Measurements from ENCODE around the gene PPM1H. TPM values are rescaled to one million over a fixed set of nuclear protein-coding genes. Genes with fewer than 3 reads are reported as not detected.

PPM1H gene
- total RNA-seq, 1 donor from 2014 or later = 0.85 TPM

DNA sequence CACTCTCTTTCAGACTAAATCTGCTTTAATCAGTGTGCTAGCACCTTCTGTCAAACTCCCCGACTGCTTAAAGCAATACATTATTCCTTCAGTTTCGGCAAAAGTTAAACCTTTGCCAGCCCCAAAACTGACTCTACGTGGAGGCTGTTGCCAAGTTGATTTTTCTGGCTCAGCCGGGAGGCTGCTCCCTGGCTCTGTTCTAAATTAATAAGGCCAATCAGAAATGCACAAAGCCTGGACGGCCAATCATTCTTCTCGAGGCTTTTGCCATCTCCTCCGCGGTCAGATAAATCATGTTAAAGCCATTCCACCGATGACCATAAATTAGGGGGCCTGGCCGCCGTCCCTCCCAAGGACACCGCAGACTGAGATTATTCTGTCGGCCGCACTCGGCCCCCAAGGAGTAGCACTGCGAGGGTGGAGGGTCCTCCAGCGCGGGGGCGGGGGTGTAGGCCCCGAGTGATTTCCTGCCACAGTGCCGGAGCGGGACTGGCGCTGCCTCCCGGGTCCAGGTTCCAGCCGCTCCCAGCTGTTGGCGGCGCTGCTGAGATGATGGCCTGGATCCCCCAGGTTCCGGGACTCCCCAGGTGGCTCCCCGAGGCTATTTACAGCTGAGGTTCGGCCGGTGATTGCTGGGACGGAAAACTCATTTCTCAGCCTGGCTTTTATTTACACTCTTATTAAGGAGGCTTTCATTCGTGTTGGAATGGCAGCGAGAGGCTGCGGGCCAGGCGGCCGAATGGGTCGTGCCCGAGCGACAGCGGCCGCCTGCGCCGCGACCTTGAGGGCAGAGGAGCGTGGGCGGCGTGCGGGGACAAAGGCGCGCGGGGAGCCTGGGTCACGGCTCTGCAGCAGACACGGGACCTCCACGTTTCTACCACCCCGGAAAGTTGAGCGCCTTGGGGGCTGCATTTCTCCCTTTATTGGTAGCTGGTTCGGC is 303.2 kb downstream of the PPM1H start:
- H3K4me3 ChIP-seq = peak overlapping the region; percentile 59 to 74
- no peaks in the 10 kb centered on the region for H3K9me3 ChIP-seq
- intact Hi-C loops (cut with DNase I) = loop anchor here (1.0 to 5.0 kb wide), 2 partner anchors 27 to 61 kb away; no protein-coding TSS in a partner anchor
- TF ChIP-seq, protein P1, sequence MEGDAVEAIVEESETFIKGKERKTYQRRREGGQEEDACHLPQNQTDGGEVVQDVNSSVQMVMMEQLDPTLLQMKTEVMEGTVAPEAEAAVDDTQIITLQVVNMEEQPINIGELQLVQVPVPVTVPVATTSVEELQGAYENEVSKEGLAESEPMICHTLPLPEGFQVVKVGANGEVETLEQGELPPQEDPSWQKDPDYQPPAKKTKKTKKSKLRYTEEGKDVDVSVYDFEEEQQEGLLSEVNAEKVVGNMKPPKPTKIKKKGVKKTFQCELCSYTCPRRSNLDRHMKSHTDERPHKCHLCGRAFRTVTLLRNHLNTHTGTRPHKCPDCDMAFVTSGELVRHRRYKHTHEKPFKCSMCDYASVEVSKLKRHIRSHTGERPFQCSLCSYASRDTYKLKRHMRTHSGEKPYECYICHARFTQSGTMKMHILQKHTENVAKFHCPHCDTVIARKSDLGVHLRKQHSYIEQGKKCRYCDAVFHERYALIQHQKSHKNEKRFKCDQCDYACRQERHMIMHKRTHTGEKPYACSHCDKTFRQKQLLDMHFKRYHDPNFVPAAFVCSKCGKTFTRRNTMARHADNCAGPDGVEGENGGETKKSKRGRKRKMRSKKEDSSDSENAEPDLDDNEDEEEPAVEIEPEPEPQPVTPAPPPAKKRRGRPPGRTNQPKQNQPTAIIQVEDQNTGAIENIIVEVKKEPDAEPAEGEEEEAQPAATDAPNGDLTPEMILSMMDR (IDR thresholded peaks at IDR 0.05) = peak in 2 of 3 experiments; percentile 33 to 66
- peaks cover 0 to 4% of the 10 kb centered on the region in 2 donors for H3K4me1 ChIP-seq
- H3K27me3 ChIP-seq = no peaks in the 10 kb centered on the region
- H3K27ac ChIP-seq = peak overlapping the region; percentile 69 to 81
- peak in 1 of 2 donors; percentile 84 for DNase-seq (ENCODE audit: low spot score in 2 of 2)
- H3K36me3 ChIP-seq = no peaks in the 10 kb centered on the region

GRCh38 chr12:62629971-62630739 is 304.8 kb downstream of the PPM1H start:
- no peaks in the 10 kb centered on the region for H3K9me3 ChIP-seq
- H3K4me3 ChIP-seq = no peak overlapping the region
- TF ChIP-seq, protein P1 (IDR thresholded peaks at IDR 0.05) = no peak
- DNase-seq (ENCODE audit: low spot score in 2 of 2) = no peak
- no peaks in the 10 kb centered on the region for H3K36me3 ChIP-seq
- H3K27ac ChIP-seq = no peak overlapping the region
- intact Hi-C loops (cut with DNase I) = loop anchor here (5.0 kb wide), 1 partner anchor 62 kb away; no protein-coding TSS in a partner anchor
- no peaks in the 10 kb centered on the region for H3K27me3 ChIP-seq
- H3K4me1 ChIP-seq = peaks cover 0 to 4% of the 10 kb centered on the region in 2 donors

DNA sequence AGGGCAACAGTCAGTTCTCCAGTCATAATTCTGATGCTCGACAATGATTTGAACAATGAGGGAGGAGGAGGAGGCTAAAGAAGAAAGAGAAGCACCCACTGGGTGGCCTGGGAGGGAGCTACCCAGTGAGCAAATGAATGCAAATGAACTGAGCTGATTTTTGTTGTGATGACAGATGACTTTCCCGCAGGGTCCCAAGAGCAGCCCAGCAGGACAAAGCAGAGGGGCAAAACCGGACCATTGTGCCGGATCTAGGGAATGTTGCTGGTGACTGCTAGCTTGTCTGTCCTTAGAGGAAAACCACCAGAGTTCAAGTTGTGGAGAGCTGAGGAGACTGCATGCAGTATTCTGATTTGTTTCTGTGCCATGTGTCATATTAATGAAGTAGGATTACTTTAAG is 305.5 kb downstream of the PPM1H start:
- TF ChIP-seq, protein P1 (IDR thresholded peaks at IDR 0.05) = no peak
- Histone ChIP-seq H3K36me3 (no peaks in the 10 kb centered on the region), H3K4me3 (no peak overlapping the region), H3K9me3 (no peaks in the 10 kb centered on the region), H3K27ac (no peak overlapping the region), H3K4me1 (peaks cover 0 to 4% of the 10 kb centered on the region in 2 donors), H3K27me3 (no peaks in the 10 kb centered on the region)
- intact Hi-C loops (cut with DNase I) = no loop called here
- DNase-seq (ENCODE audit: low spot score in 2 of 2) = no peak

DNA sequence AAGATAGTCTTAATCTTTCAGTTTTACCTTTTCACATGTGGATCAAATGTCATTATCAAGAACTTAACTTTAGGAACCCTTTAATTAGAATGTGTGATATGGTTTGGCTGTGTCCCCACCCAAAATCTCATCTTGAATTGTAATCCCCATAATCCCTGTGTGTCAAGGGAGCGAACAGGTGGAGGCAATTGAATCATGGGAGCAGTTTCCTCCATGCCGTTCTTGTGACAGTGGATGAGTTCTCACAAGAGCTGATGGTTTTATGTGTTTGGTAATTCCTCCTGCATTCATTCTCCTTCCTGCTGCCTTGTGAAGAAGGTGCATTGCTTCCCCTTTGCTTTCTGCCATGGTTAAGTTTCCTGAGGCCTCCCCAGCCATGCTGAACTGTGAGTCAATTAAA is 307.8 kb downstream of the PPM1H start:
- H3K36me3 ChIP-seq = no peaks in the 10 kb centered on the region
- H3K27me3 ChIP-seq = no peaks in the 10 kb centered on the region
- TF ChIP-seq, protein P1 (IDR thresholded peaks at IDR 0.05) = no peak
- no peaks in the 10 kb centered on the region for H3K4me1 ChIP-seq
- H3K27ac ChIP-seq = no peak overlapping the region
- no peaks in the 10 kb centered on the region for H3K9me3 ChIP-seq
- no peak overlapping the region for H3K4me3 ChIP-seq
- DNase-seq (ENCODE audit: low spot score in 2 of 2) = no peak
- intact Hi-C loops (cut with DNase I) = no loop called here

DNA sequence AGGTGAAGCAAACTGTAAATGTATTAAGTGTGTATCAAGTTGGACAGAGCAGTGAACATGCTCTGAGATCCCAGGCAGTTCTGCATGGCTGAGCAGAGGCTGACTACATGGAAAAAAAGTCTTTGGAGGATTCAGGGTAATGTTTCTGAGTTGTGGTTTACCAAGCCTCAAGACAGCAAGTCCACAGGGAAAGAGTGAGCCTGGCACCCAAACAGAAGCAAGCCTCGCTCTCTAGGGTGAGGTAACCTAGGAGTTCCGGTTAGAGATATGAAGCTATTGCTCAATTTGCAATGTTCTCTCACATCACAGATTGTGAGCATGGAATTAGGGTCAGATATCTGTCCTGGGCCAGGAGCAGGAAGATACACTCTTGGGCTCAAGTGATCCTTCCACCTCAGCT is 309.7 kb downstream of the PPM1H start:
- Histone ChIP-seq H3K36me3 (no peaks in the 10 kb centered on the region), H3K4me1 (no peaks in the 10 kb centered on the region), H3K27ac (no peak overlapping the region), H3K9me3 (no peaks in the 10 kb centered on the region), H3K27me3 (no peaks in the 10 kb centered on the region), H3K4me3 (no peak overlapping the region)
- TF ChIP-seq, protein P1 (IDR thresholded peaks at IDR 0.05) = no peak
- intact Hi-C loops (cut with DNase I) = no loop called here
- DNase-seq (ENCODE audit: low spot score in 2 of 2) = no peak
